Stimulated activated CD4-positive, alpha-beta T cell treated with anti-CD3 and anti-CD28 coated beads, Interleukin-15, amount 100 ng/mL, for 1 hour (primary cell): Measurements from ENCODE around the gene COL4A3.
"Not testable (repeated sequence)": the region's sequence is repeated elsewhere in the genome, so short reads cannot be mapped to it uniquely, and the experiment has no call there.

Source experiments
- DNase-seq, 2 donors: peaks; one replicate each; pipeline ENCODE4 v3.0.0-alpha.2; 2020; ENCODE audit warnings: low read depth in 1 of 2, low spot score in 1 of 2

The COL4A3 gene

GRCh38 chr2:227206406-227206805, 42.0 kb downstream of the COL4A3 start:
- no peak for DNase-seq

- no peak for DNase-seq
These were observed 43.1 kb downstream of the COL4A3 start for GRCh38 chr2:227207573-227207972.

GRCh38 chr2:227214622-227215041, 50.2 kb downstream of the COL4A3 start:
- DNase-seq = no peak

GRCh38 chr2:227219312-227220105, 55.1 kb downstream of the COL4A3 start:
- no peak for DNase-seq

GRCh38 chr2:227221120-227221519, 56.7 kb downstream of the COL4A3 start:
- DNase-seq = no peak

GRCh38 chr2:227222292-227222691, 57.9 kb downstream of the COL4A3 start:
- DNase-seq = no peak

GRCh38 chr2:227225641-227226040, 61.2 kb downstream of the COL4A3 start:
- not testable (repeated sequence) for DNase-seq

- no peak for DNase-seq
These were observed 63.7 kb downstream of the COL4A3 start for GRCh38 chr2:227228061-227228667.

- DNase-seq = no peak
These were observed 65.7 kb downstream of the COL4A3 start for GRCh38 chr2:227230151-227230550.

GRCh38 chr2:227234429-227234828, 70.0 kb downstream of the COL4A3 start:
- no peak for DNase-seq

GRCh38 chr2:227237786-227238185, 73.4 kb downstream of the COL4A3 start:
- no peak for DNase-seq

- peak; percentile 10 to 32 for DNase-seq
These were observed 74.1 kb downstream of the COL4A3 start for GRCh38 chr2:227238238-227239237.

GRCh38 chr2:227241005-227241404, 76.6 kb downstream of the COL4A3 start:
- DNase-seq = no peak

- no peak for DNase-seq
These were observed 84.5 kb downstream of the COL4A3 start for GRCh38 chr2:227248876-227249275.

GRCh38 chr2:227252831-227253230, 88.4 kb downstream of the COL4A3 start:
- no peak for DNase-seq

GRCh38 chr2:227256605-227257004, 92.2 kb downstream of the COL4A3 start:
- no peak for DNase-seq

GRCh38 chr2:227257820-227258219, 93.4 kb downstream of the COL4A3 start:
- DNase-seq = no peak

- DNase-seq = no peak
These were observed 95.6 kb downstream of the COL4A3 start for GRCh38 chr2:227260041-227260440.

GRCh38 chr2:227267410-227268115, 103.1 kb downstream of the COL4A3 start:
- DNase-seq = no peak

GRCh38 chr2:227280895-227281294, 116.5 kb downstream of the COL4A3 start:
- DNase-seq = no peak

GRCh38 chr2:227285741-227286236, 121.4 kb downstream of the COL4A3 start:
- no peak for DNase-seq
